Measurements from ENCODE around the gene PELI3.

DNA sequence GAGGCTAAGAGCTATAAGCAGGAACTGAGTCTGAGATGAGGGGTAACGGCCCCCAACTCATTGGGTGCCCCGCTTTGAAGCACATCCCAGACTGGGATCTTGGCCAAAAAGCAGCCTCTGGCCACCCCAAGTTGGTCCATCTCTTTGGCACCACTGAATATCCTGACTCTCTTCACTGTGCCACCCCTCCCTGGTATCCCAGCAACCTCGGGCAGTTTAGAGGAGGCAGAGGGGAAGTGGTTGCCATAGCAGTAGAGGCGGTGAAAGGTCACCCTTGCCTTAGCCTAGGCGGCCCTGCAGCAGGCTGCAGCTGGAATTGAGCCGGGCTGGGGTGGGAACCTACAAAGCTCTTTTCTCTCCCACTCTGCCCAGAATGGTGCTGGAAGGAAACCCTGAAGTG, 1.1 kb downstream of the PELI3 start:
- TF ChIP-seq, protein P1, sequence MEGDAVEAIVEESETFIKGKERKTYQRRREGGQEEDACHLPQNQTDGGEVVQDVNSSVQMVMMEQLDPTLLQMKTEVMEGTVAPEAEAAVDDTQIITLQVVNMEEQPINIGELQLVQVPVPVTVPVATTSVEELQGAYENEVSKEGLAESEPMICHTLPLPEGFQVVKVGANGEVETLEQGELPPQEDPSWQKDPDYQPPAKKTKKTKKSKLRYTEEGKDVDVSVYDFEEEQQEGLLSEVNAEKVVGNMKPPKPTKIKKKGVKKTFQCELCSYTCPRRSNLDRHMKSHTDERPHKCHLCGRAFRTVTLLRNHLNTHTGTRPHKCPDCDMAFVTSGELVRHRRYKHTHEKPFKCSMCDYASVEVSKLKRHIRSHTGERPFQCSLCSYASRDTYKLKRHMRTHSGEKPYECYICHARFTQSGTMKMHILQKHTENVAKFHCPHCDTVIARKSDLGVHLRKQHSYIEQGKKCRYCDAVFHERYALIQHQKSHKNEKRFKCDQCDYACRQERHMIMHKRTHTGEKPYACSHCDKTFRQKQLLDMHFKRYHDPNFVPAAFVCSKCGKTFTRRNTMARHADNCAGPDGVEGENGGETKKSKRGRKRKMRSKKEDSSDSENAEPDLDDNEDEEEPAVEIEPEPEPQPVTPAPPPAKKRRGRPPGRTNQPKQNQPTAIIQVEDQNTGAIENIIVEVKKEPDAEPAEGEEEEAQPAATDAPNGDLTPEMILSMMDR (IDR thresholded peaks at IDR 0.05) = no peak
- TF ChIP-seq POLR2A (IDR thresholded peaks at IDR 0.05) = no peak
- TF ChIP-seq EP300 (IDR thresholded peaks at IDR 0.05) = no peak
